GM19463 (cell line): ENCODE data around the gene BIK.

ENCODE experiments used
- ATAC-seq: cut with Tn5 transposase; IDR thresholded peaks from one replicate; pipeline ENCODE4 v1.9.1; 2021; ENCODE audit warnings: mild to moderate bottlenecking, moderate library complexity; ENCODE audit not compliant: unreplicated experiment

BIK gene

DNA sequence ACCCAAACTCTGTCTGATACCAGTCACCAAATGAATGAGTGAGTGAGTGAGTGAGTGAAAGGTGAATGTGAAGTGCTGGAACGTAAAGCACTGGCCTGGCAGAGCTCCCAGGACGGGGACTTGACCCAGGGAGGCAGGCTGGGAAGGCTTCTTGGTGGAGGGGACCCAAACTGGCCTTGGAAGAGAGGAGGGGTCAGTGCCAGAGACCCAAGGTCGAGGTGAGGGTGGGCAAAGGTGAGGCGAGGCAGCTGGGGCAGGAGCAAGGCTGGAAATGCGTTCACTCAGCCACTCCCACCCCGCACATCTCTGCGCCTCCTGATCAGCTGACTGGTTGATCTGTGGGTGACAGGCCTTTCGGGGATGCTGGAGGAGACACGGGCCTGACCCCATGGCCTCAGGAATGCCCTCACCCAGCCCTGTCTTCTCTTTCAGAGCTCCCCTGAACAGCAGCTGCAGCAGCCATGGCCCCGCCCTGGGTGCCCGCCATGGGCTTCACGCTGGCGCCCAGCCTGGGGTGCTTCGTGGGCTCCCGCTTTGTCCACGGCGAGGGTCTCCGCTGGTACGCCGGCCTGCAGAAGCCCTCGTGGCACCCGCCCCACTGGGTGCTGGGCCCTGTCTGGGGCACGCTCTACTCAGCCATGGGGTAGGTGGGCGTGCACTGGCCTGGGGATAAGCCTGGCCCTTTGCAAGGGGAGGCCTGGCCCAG lies 48.4 kb downstream of the BIK start:
- ATAC-seq, result no peak

DNA sequence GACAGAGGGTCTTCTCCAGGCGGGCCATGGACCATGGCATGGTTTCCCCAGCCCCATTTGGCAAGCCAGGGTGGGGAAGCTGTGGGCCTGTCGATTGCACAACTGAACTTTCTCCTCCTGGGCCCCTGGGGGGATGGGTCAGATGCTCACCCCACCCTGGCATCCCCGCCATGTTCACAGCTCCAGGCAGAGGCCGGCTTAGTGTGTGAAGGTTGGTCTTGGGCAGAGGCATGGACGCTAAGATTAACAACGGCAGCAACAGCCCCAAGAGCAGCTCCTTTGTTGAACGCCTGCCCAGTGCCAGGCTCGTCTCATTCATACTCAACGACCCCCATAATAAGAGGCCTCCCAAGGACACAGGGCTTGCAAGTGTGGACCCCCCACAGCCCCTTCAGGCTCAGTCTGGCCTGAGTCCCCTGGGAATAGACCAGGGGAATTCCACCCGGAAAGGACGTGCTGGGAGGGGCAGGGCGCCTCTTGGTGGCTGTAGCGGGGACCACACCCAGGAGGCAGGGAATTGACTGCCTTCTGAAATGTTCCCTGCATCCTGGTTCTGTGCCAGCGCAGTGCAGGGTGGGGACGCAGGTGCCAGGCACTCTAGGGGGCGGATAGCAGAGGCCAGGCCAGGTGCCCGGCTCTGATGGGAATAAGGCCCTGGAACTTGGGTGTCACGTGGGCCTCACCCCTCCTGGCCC lies 49.1 kb downstream of the BIK start:
- no peak for ATAC-seq

DNA sequence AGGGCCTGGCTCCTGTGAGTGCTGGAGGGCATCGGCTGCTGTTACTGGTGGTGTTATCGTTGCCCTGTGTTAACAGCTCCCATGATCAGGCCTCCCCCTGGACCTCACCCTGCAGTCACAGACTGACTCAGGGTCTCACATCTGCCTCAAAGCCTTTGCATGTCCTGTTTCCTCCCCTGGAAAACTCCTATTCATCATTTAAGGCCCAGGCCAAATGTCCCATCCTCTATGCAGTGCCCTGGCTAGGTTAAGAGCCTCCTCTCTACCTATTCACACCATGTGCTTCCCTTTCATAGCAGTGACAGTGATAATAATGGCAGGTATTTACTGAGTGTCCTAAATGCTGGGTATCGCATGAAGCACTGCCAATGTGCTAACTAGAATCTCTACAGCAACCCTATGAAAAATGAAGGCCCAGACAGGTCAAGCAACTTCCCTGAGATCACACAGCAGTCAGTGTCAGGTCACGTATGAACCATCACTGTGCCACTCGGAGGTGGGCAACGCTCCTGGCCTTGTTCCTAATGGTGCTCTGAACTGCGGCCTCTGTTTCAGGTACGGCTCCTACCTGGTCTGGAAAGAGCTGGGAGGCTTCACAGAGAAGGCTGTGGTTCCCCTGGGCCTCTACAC lies 50.1 kb downstream of the BIK start:
- no peak for ATAC-seq

- no peak for ATAC-seq
These were observed 52.0 kb downstream of the BIK start for GRCh38 chr22:43162412-43163150.

GRCh38 chr22:43163241-43163795 lies 52.8 kb downstream of the BIK start:
- ATAC-seq, result no peak

DNA sequence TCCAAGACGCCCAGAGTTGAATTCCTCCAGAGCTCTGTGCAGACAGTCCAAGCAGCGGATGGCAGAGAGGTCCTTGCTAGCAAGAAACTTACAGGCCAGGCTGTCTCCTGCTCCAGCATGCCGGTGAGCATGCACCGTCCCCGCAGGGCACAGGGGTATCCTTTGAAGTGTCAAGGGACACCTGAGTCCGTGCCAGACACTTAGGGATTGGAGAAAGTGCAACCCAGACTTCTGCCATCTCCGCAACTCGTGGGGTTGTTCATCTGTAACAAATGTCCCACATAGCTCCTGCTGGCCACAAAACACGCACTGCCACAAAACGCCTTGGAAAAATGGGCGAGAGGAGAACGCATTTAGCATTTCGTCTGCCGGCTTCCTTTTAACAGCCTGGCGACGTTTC lies 54.1 kb downstream of the BIK start:
- ATAC-seq, result no peak

GRCh38 chr22:43166132-43166930 lies 55.8 kb downstream of the BIK start:
- ATAC-seq, result no peak

DNA sequence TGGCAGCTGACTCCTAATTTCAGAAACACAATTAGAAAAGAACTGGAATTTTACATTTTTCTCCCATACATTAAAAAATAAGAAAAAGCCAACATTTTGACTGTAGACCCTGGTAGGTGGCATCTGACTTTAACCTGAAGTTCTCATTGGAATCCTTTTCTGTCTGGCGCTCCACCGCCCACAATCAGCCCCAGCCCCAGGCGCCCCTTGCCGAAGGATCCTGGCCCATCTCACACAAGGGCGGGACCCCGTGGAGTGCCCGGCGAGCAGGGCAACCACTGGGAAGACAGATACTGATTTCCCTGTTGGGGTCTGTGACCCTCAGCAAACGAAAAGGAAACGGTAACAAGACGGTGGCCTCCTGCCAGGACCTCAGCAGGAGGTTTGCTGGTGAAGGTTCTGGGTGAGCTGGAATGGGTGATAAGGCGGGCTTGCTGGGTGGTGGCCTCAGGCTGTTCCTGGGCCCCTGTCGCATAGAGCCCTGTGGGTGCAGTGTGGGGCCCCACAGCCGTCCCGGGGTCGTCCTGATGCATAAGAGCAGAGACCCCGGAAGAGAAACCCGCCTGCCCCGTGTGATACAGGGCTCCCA lies 56.5 kb downstream of the BIK start:
- ATAC-seq, result no peak

DNA sequence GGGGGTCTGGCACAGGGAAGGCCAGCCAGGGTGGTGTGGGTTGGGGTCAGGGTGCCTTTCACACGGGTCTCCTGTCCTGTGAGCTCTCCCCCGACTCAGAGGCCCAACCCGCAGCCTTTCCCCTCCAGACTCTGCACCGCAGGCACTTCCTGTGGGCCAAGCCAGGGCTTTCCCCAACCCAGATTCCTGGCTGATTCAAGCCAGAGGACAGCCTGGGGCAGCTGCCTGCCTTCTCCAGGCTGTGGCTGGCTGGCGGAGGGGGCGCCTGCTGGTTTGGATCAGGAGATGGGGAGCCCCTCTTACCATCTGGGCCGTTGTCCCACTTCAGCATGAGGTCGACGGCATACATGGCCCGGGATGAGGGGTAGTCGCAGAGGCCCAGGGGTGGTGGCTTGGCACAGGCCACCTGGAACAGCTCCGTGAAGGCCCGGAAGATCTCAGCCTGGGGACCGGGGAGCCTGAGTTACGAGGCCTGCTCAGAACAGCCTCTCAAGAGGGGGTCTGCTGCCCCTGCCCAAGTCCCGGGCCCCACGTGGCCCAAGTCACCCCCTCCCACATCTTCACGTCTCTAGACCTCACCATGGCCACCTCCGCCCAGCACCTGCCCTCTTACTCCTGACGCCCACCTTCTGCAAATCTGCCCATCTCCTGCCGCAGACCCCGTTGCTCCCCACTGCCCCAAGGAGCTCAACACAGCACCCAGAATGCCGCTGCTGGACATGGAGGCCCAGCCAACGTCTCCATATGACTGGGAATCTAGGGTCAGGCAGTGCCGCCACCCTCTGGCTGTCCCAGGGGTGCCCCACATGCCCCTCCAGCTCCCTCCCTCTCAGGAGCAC lies 58.1 kb downstream of the BIK start:
- no peak for ATAC-seq

- no peak for ATAC-seq
These were observed 59.0 kb downstream of the BIK start for GRCh38 chr22:43169310-43170130.

- ATAC-seq, result no peak
These were observed 59.6 kb downstream of the BIK start for GRCh38 chr22:43170131-43170480.

GRCh38 chr22:43171019-43171491 lies 60.5 kb downstream of the BIK start:
- ATAC-seq, result no peak

- no peak for ATAC-seq
These were observed 61.1 kb downstream of the BIK start for GRCh38 chr22:43171607-43172006.

- ATAC-seq, result no peak
These were observed 61.6 kb downstream of the BIK start for GRCh38 chr22:43172191-43172590.

- ATAC-seq, result no peak
These were observed 63.0 kb downstream of the BIK start for GRCh38 chr22:43173566-43173965.

GRCh38 chr22:43173976-43174720 lies 63.6 kb downstream of the BIK start:
- ATAC-seq, result no peak

DNA sequence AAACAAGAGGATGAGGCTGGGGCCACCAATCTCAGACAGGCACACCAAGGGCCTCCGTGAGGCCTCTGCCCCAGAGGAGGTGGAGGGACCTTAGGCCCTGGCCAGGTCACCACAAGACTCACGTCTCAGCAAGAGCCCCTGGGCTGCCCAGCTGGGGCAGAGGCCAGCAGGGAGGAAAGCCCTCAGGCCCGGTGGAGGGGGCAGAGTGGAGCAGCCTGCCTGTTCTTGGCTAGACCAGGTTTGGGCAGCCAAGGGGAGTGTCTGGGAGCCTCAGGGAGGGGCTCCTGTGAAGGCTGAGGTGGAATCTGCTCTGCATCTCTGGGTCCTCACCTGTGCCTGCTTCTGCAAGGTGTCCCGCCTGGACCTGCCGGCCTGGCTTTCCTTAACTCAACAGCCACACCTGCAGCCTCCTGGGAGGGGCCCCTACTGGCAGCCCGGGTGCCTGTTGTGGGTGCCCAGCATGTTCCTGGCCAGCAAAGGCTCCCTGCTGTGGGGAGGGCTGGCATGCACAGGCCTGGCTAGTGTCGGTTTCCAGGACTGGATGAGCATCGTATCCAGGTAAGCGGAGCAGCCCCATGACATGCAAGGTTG lies 64.5 kb downstream of the BIK start:
- ATAC-seq, result no peak
